WTC11 (cell line): ENCODE measurements around the gene GLMN. TPM values are rescaled to one million over a fixed set of nuclear protein-coding genes. Genes with fewer than 3 reads are reported as not detected.

Experiments
- ATAC-seq: fragments of 200-7000 bp; cut with Tn5 transposase; 2 replicates; pipeline ENCODE4 v1.10.0; 2021; ENCODE audit warnings: mild to moderate bottlenecking, moderate library complexity
- CTCF ChIA-PET: fragments of 300-600 bp; sonication (Branson Sonifier 250); formaldehyde crosslinking; loops from one replicate; lab custom pipeline; 2021; ENCODE audit warnings: antibody characterized with exemption; lab: Charles Lee
- POLR2A ChIA-PET: fragments of 350-600 bp; sonication (Branson Sonifier 250); formaldehyde crosslinking; loops from one replicate; lab custom pipeline; 2021; ENCODE audit warnings: antibody characterized with exemption; lab: Charles Lee
- DNase-seq: peaks from one replicate; pipeline ENCODE4 v3.0.0; 2021; ENCODE audit warnings: low spot score
- H3K27ac Mint-ChIP-seq: 2 replicates; pipeline ENCODE4 v1.8.0; 2021; ENCODE audit warnings: mixed read lengths
- H3K27me3 Mint-ChIP-seq: 2 replicates; pipeline ENCODE4 v1.8.0; 2021; ENCODE audit warnings: low read depth, mild to moderate bottlenecking, moderate library complexity, mixed read lengths
- H3K36me3 Mint-ChIP-seq: 2 replicates; pipeline ENCODE4 v1.8.0; 2021; ENCODE audit warnings: mixed read lengths
- H3K4me1 Mint-ChIP-seq: 2 replicates; pipeline ENCODE4 v1.8.0; 2022; ENCODE audit warnings: mixed read lengths
- H3K4me3 Mint-ChIP-seq: 2 replicates; pipeline ENCODE4 v1.8.0; 2021; ENCODE audit warnings: mild to moderate bottlenecking, moderate library complexity, mixed read lengths
- H3K9me3 Mint-ChIP-seq: 2 replicates; pipeline ENCODE4 v1.8.0; 2021; ENCODE audit warnings: mixed read lengths
- CDX4 ChIP-seq: fragments of 250-450 bp; sonication (Bioruptor Pico); IDR thresholded peaks from 2 replicates; pipeline ENCODE4 v1.9.0; 2021; ENCODE audit warnings: moderate library complexity, mild to moderate bottlenecking, inconsistent platforms, borderline replicate concordance
- CREM ChIP-seq: sonication (generic); formaldehyde crosslinking; IDR thresholded peaks from 2 replicates; pipeline ENCODE4 v1.8.1; 2022; ENCODE audit warnings: mild to moderate bottlenecking, missing genetic modification reagents, moderate library complexity
- CTCF ChIP-seq: fragments of 200-600 bp; IDR thresholded peaks from 2 replicates; pipeline ENCODE4 v1.8.0; 2022; ENCODE audit warnings: antibody characterized with exemption
- ERG ChIP-seq: fragments of 250-450 bp; sonication (Bioruptor Pico); IDR thresholded peaks from 2 replicates; pipeline ENCODE4 v1.8.0; 2021; ENCODE audit warnings: mild to moderate bottlenecking
- ESRRA ChIP-seq: sonication (generic); formaldehyde crosslinking; IDR thresholded peaks from 2 replicates; pipeline ENCODE4 v1.8.1; 2022; ENCODE audit warnings: mild to moderate bottlenecking, missing genetic modification reagents, borderline replicate concordance
- FOXJ3 ChIP-seq: sonication (generic); formaldehyde crosslinking; IDR thresholded peaks from 2 replicates; pipeline ENCODE4 v1.9.0; 2021; ENCODE audit warnings: missing genetic modification reagents, mild to moderate bottlenecking, borderline replicate concordance
- FOXK1 ChIP-seq: sonication (generic); formaldehyde crosslinking; IDR thresholded peaks from 2 replicates; pipeline ENCODE4 v1.8.0; 2022; ENCODE audit warnings: mild to moderate bottlenecking, moderate library complexity, missing genetic modification reagents
- GRHL2 ChIP-seq: fragments of 250-450 bp; sonication (Bioruptor Pico); IDR thresholded peaks from 2 replicates; pipeline ENCODE4 v1.8.0; 2022; ENCODE audit warnings: mild to moderate bottlenecking, moderate library complexity; ENCODE audit not compliant: insufficient replicate concordance, severe bottlenecking
- HMGXB4 ChIP-seq: sonication (generic); formaldehyde crosslinking; IDR thresholded peaks from 2 replicates; pipeline ENCODE4 v1.8.1; 2023; ENCODE audit warnings: mild to moderate bottlenecking, moderate library complexity, missing genetic modification reagents
- IRF2 ChIP-seq: sonication (generic); formaldehyde crosslinking; IDR thresholded peaks from 2 replicates; pipeline ENCODE4 v1.8.0; 2022; ENCODE audit warnings: low read depth, missing genetic modification reagents, borderline replicate concordance
- JAZF1 ChIP-seq: fragments of 250-450 bp; sonication (Bioruptor Pico); IDR thresholded peaks from 2 replicates; pipeline ENCODE4 v1.9.0; 2021; ENCODE audit warnings: moderate library complexity, mild to moderate bottlenecking, inconsistent platforms
- MXD4 ChIP-seq: fragments of 250-450 bp; sonication (Bioruptor Pico); IDR thresholded peaks from 2 replicates; pipeline ENCODE4 v1.8.0; 2021; ENCODE audit warnings: mild to moderate bottlenecking, moderate library complexity, borderline replicate concordance
- MYBL2 ChIP-seq: sonication (generic); formaldehyde crosslinking; IDR thresholded peaks from 2 replicates; pipeline ENCODE4 v1.8.1; 2023; ENCODE audit warnings: mild to moderate bottlenecking, moderate library complexity, missing genetic modification reagents
- NFYB ChIP-seq: sonication (generic); formaldehyde crosslinking; conservative IDR thresholded peaks from 2 replicates; pipeline ENCODE4 v1.8.0; 2022; ENCODE audit warnings: low read depth, missing genetic modification reagents
- NR1H2 ChIP-seq: sonication (generic); formaldehyde crosslinking; IDR thresholded peaks from 2 replicates; pipeline ENCODE4 v1.9.0; 2021; ENCODE audit warnings: mild to moderate bottlenecking, moderate library complexity, missing genetic modification reagents
- NR3C1 ChIP-seq: sonication (generic); formaldehyde crosslinking; conservative IDR thresholded peaks from 2 replicates; pipeline ENCODE4 v1.8.1; 2023; ENCODE audit warnings: low read depth, mild to moderate bottlenecking, missing genetic modification reagents
- RELA ChIP-seq: sonication (generic); formaldehyde crosslinking; IDR thresholded peaks from 2 replicates; pipeline ENCODE4 v1.8.1; 2022; ENCODE audit warnings: missing genetic modification reagents, mild to moderate bottlenecking, borderline replicate concordance
- SMAD3 ChIP-seq: sonication (generic); formaldehyde crosslinking; IDR thresholded peaks from 2 replicates; pipeline ENCODE4 v1.8.0; 2022; ENCODE audit warnings: missing genetic modification reagents, mild to moderate bottlenecking, borderline replicate concordance
- SOX15 ChIP-seq: fragments of 250-450 bp; sonication (Bioruptor Pico); IDR thresholded peaks from 2 replicates; pipeline ENCODE4 v1.9.0; 2021; ENCODE audit warnings: mild to moderate bottlenecking
- SP1 ChIP-seq: sonication (generic); formaldehyde crosslinking; conservative IDR thresholded peaks from 2 replicates; pipeline ENCODE4 v1.8.1; 2022; ENCODE audit warnings: missing genetic modification reagents
- TCF7 ChIP-seq: sonication (generic); formaldehyde crosslinking; IDR thresholded peaks from 2 replicates; pipeline ENCODE4 v1.8.0; 2022; ENCODE audit warnings: mild to moderate bottlenecking, low read depth, missing genetic modification reagents, moderate library complexity
- TP53 ChIP-seq: sonication (generic); formaldehyde crosslinking; IDR thresholded peaks from 2 replicates; pipeline ENCODE4 v1.8.1; 2023; ENCODE audit warnings: mild to moderate bottlenecking, missing genetic modification reagents
- ZBTB43 ChIP-seq: sonication (generic); formaldehyde crosslinking; IDR thresholded peaks from 2 replicates; pipeline ENCODE4 v1.8.1; 2023; ENCODE audit warnings: mild to moderate bottlenecking, missing genetic modification reagents
- ZNF121 ChIP-seq: sonication (generic); formaldehyde crosslinking; IDR thresholded peaks from 2 replicates; pipeline ENCODE4 v1.8.0; 2023; ENCODE audit warnings: missing genetic modification reagents
- ZNF219 ChIP-seq: sonication (generic); formaldehyde crosslinking; IDR thresholded peaks from 2 replicates; pipeline ENCODE4 v1.8.0; 2023; ENCODE audit warnings: missing genetic modification reagents, mild to moderate bottlenecking, borderline replicate concordance
- ZNF423 ChIP-seq: fragments of 250-450 bp; sonication (Bioruptor Pico); IDR thresholded peaks from 2 replicates; pipeline ENCODE4 v2.1.2; 2022; ENCODE audit warnings: mild to moderate bottlenecking, moderate library complexity
- total RNA-seq: library from RNA; stranded (reverse); gene quantifications from 3 replicates; pipeline ENCODE4 v1.2.3, GENCODE V29; 2021
- TF ChIP-seq, protein P1 (sequence below): fragments of 250-450 bp; sonication (Bioruptor Pico); IDR thresholded peaks from 2 replicates; pipeline ENCODE4 v1.9.0; 2021; ENCODE audit warnings: mild to moderate bottlenecking
- TF ChIP-seq, protein P2 (sequence below): sonication (generic); formaldehyde crosslinking; conservative IDR thresholded peaks from 2 replicates; pipeline ENCODE4 v1.8.1; 2022; ENCODE audit warnings: mild to moderate bottlenecking, missing genetic modification reagents

GLMN gene
- total RNA-seq, 1 experiment from 2014 or later, result 20.9 TPM

DNA sequence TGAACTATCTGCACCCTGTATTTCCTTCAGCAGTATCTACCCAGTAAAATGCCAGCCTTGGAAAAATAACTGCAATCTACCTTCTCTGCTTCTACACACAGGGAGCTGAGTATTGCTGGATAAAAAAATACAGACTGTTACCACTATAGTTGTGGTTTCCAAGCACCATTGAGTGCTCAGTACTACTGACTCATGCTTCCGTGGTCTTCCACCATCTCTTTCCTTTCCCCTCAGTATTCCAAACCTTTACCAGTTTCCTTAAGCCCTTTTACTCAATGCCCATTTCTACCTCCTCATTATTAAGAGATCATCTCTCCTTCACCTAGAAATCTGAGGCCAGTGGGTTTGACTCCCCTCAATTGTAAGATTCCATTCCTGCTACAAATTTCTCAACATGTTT lies 23.8 kb downstream of the GLMN start:
- POLR2A ChIA-PET, result no interaction called here
- Mint-ChIP-seq H3K27ac (no peak overlapping the region), H3K4me3 (no peak overlapping the region), H3K36me3 (peaks cover 39% of the 10 kb centered on the region)
- no peak for ATAC-seq
- TF ChIP-seq JAZF1 (no peak), TP53 (CRISPR knock-in tag) (no peak), SOX15 (CRISPR knock-in tag) (no peak), CDX4 (CRISPR knock-in tag) (no peak), FOXK1 (no peak), IRF2 (CRISPR knock-in tag) (no peak), CREM (CRISPR knock-in tag) (no peak), HMGXB4 (CRISPR knock-in tag) (no peak), ZNF219 (CRISPR knock-in tag) (no peak), NR3C1 (CRISPR knock-in tag) (no peak), SMAD3 (CRISPR knock-in tag) (no peak), MXD4 (no peak), MYBL2 (no peak), GRHL2 (CRISPR knock-in tag) (no peak), SP1 (CRISPR knock-in tag) (no peak), ESRRA (no peak), CTCF (no peak), ZNF121 (CRISPR knock-in tag) (no peak)
- TF ChIP-seq, protein P1, sequence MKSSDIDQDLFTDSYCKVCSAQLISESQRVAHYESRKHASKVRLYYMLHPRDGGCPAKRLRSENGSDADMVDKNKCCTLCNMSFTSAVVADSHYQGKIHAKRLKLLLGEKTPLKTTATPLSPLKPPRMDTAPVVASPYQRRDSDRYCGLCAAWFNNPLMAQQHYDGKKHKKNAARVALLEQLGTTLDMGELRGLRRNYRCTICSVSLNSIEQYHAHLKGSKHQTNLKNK (CRISPR knock-in tag), result no peak
- TF ChIP-seq, all 79 proteins: peak for 0
- Mint-ChIP-seq H3K9me3 (no peaks in the 10 kb centered on the region), H3K4me1 (no peaks in the 10 kb centered on the region), H3K27me3 (no peaks in the 10 kb centered on the region)
- no peak for DNase-seq
- CTCF ChIA-PET, result no interaction called here

GRCh38 chr1:92273039-92273438 lies 25.7 kb downstream of the GLMN start:
- no peak for DNase-seq
- ChIA-PET POLR2A (interaction anchor here (0.6 kb wide), 1 partner anchor 324 kb away, joined by 3 read pairs; no protein-coding TSS in a partner anchor), CTCF (interaction anchor here (0.7 to 1.3 kb wide), 2 partner anchors 19 to 785 kb away, joined by 4 to 5 read pairs; no protein-coding TSS in a partner anchor)
- Mint-ChIP-seq H3K4me1 (no peaks in the 10 kb centered on the region), H3K27me3 (no peaks in the 10 kb centered on the region), H3K36me3 (peaks cover 43% of the 10 kb centered on the region), H3K9me3 (no peaks in the 10 kb centered on the region), H3K27ac (no peak overlapping the region), H3K4me3 (no peak overlapping the region)
- ATAC-seq, result no peak
- TF ChIP-seq ZBTB43 (CRISPR knock-in tag) (no peak), FOXJ3 (CRISPR knock-in tag) (no peak), ESRRA (no peak), CDX4 (CRISPR knock-in tag) (no peak), NR3C1 (CRISPR knock-in tag) (no peak), NR1H2 (CRISPR knock-in tag) (no peak), ERG (no peak), ZNF423 (CRISPR knock-in tag) (no peak), NFYB (CRISPR knock-in tag) (no peak), RELA (no peak), MXD4 (no peak), TCF7 (CRISPR knock-in tag) (no peak)
- TF ChIP-seq, protein P2, sequence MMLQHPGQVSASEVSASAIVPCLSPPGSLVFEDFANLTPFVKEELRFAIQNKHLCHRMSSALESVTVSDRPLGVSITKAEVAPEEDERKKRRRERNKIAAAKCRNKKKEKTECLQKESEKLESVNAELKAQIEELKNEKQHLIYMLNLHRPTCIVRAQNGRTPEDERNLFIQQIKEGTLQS (CRISPR knock-in tag), result no peak
